ENCODE measurements around the gene PTCD1. TPM values are rescaled to one million over a fixed set of nuclear protein-coding genes. Genes with fewer than 3 reads are reported as not detected.

PTCD1 gene
- total RNA-seq, 1 donor from 2014 or later = 8.4 TPM

GRCh38 chr7:99407872-99408378 is 30.7 kb downstream of the PTCD1 start:
- POLR2A ChIA-PET = interaction anchor here (1.0 to 5.0 kb wide), 25 partner anchors 8 to 1094 kb away, joined by 3 to 189 read pairs (median 9); partner anchors contain the start of genes ARPC1A, ARPC1B, ATP5MF and CPSF4
- no peaks in the 10 kb centered on the region for H3K9me3 Mint-ChIP-seq
- intact Hi-C loops (cut with micrococcal nuclease) = loop anchor here (1.0 to 10.0 kb wide), 12 partner anchors 15 to 263 kb away; partner anchors contain the start of genes ARPC1A, ARPC1B, ATP5MF and CPSF4
- ATAC-seq (ENCODE audit: low read depth) (no peak), DNase-seq (peak; percentile 27)
- H3K27me3 Mint-ChIP-seq = no peaks in the 10 kb centered on the region
- H3K36me3 Mint-ChIP-seq (ENCODE audit: low read depth) = peaks cover 60% of the 10 kb centered on the region
- TF ChIP-seq, protein P1, sequence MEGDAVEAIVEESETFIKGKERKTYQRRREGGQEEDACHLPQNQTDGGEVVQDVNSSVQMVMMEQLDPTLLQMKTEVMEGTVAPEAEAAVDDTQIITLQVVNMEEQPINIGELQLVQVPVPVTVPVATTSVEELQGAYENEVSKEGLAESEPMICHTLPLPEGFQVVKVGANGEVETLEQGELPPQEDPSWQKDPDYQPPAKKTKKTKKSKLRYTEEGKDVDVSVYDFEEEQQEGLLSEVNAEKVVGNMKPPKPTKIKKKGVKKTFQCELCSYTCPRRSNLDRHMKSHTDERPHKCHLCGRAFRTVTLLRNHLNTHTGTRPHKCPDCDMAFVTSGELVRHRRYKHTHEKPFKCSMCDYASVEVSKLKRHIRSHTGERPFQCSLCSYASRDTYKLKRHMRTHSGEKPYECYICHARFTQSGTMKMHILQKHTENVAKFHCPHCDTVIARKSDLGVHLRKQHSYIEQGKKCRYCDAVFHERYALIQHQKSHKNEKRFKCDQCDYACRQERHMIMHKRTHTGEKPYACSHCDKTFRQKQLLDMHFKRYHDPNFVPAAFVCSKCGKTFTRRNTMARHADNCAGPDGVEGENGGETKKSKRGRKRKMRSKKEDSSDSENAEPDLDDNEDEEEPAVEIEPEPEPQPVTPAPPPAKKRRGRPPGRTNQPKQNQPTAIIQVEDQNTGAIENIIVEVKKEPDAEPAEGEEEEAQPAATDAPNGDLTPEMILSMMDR (IDR thresholded peaks at IDR 0.05) = no peak
- H3K4me1 Mint-ChIP-seq = peaks cover 57% of the 10 kb centered on the region
- CTCF ChIA-PET = interaction anchor here (0.8 to 2.0 kb wide), 5 partner anchors 9 to 43 kb away, joined by 3 to 7 read pairs (median 5); no protein-coding TSS in a partner anchor
- peak overlapping the region; percentile 100 for H3K4me3 Mint-ChIP-seq
- H3K27ac Mint-ChIP-seq = peak overlapping the region; percentile 99

- Mint-ChIP-seq H3K27me3 (no peaks in the 10 kb centered on the region), H3K9me3 (no peaks in the 10 kb centered on the region), H3K4me3 (peak overlapping the region; percentile 100), H3K4me1 (peaks cover 57% of the 10 kb centered on the region), H3K36me3 (ENCODE audit: low read depth) (peaks cover 53% of the 10 kb centered on the region), H3K27ac (peak overlapping the region; percentile 18)
- CTCF ChIA-PET = interaction anchor here (1.2 kb wide), 2 partner anchors 41 to 49 kb away, joined by 3 to 7 read pairs; no protein-coding TSS in a partner anchor
- intact Hi-C loops (cut with micrococcal nuclease) = loop anchor here (10.0 kb wide), 1 partner anchor 262 kb away; the partner anchor contains the start of gene SMURF1
- ATAC-seq (ENCODE audit: low read depth) = no peak
- TF ChIP-seq, protein P1 (IDR thresholded peaks at IDR 0.05) = no peak
- POLR2A ChIA-PET = interaction anchor here (0.6 to 5.0 kb wide), 7 partner anchors 8 to 1015 kb away, joined by 3 to 189 read pairs (median 10); partner anchors contain the start of gene ARPC1B
- no peak for DNase-seq
Observed at GRCh38 chr7:99406557-99406956, 32.0 kb downstream of the PTCD1 start.

DNA sequence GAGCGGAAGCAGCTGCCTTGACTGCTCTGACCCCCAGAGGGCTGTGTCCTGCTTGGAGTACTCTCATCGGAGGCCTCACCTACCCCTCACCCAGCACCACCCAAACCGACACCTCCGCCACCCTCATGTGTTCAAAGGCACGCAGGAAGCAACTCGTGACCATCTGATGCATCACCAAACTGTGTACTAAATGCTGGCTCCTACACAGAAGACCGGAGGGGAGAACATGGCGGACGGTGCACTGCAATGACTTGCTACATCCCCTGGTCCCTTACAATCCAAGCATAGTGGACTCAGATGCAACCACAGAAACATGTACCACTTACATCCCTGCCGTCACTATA is 33.6 kb downstream of the PTCD1 start:
- DNase-seq (no peak), ATAC-seq (ENCODE audit: low read depth) (no peak)
- H3K36me3 Mint-ChIP-seq (ENCODE audit: low read depth) = peaks cover 56% of the 10 kb centered on the region
- intact Hi-C loops (cut with micrococcal nuclease) = loop anchor here (10.0 kb wide), 1 partner anchor 260 kb away; the partner anchor contains the start of gene SMURF1
- H3K4me1 Mint-ChIP-seq = peaks cover 47% of the 10 kb centered on the region
- no peak overlapping the region for H3K27ac Mint-ChIP-seq
- H3K4me3 Mint-ChIP-seq = no peak overlapping the region
- H3K27me3 Mint-ChIP-seq = no peaks in the 10 kb centered on the region
- POLR2A ChIA-PET = interaction anchor here (0.7 to 1.7 kb wide), 3 partner anchors 12 to 33 kb away, joined by 3 to 6 read pairs (median 5); no protein-coding TSS in a partner anchor
- CTCF ChIA-PET = no interaction called here
- TF ChIP-seq, protein P1 (IDR thresholded peaks at IDR 0.05) = no peak
- no peaks in the 10 kb centered on the region for H3K9me3 Mint-ChIP-seq

GRCh38 chr7:99404235-99404976 is 34.2 kb downstream of the PTCD1 start:
- no peak for DNase-seq
- POLR2A ChIA-PET = interaction anchor here (0.7 to 1.7 kb wide), 3 partner anchors 11 to 33 kb away, joined by 3 to 6 read pairs (median 6); partner anchors contain the start of gene ARPC1B
- CTCF ChIA-PET = no interaction called here
- H3K4me1 Mint-ChIP-seq = peaks cover 43% of the 10 kb centered on the region
- intact Hi-C loops (cut with micrococcal nuclease) = loop anchor here (10.0 kb wide), 1 partner anchor 260 kb away; the partner anchor contains the start of gene SMURF1
- H3K27me3 Mint-ChIP-seq = no peaks in the 10 kb centered on the region
- no peak overlapping the region for H3K27ac Mint-ChIP-seq
- no peaks in the 10 kb centered on the region for H3K9me3 Mint-ChIP-seq
- no peak overlapping the region for H3K4me3 Mint-ChIP-seq
- H3K36me3 Mint-ChIP-seq (ENCODE audit: low read depth) = peaks cover 61% of the 10 kb centered on the region
- TF ChIP-seq, protein P1 (IDR thresholded peaks at IDR 0.05) = no peak
- no peak for ATAC-seq (ENCODE audit: low read depth)

DNA sequence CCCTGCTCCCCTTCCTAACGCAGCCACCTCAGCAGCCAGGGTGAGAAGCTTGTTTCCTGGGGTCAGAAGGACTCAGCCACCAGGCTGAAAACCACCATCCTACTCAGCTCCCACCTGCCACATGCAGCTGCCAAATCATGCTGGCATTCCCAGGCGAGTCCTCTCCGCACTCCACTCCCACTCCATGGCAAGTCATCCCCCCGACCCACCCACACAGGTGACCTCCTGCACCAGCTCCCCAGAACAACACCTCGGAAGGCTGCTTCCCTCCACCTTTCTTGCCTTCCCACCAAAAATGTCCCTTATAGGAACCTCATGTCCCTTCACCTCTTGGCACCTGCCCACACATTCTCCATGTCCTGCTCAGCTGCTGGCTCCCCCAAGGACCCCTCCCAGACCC is 34.8 kb downstream of the PTCD1 start:
- ChIA-PET POLR2A (interaction anchor here (0.5 to 1.7 kb wide), 4 partner anchors 11 to 68 kb away, joined by 3 to 6 read pairs (median 4); partner anchors contain the start of gene ARPC1B), CTCF (no interaction called here)
- ATAC-seq (ENCODE audit: low read depth) (no peak), DNase-seq (no peak)
- H3K9me3 Mint-ChIP-seq = no peaks in the 10 kb centered on the region
- TF ChIP-seq, protein P1 (IDR thresholded peaks at IDR 0.05) = no peak
- H3K36me3 Mint-ChIP-seq (ENCODE audit: low read depth) = peaks cover 61% of the 10 kb centered on the region
- H3K4me3 Mint-ChIP-seq = no peak overlapping the region
- no peaks in the 10 kb centered on the region for H3K27me3 Mint-ChIP-seq
- peaks cover 36% of the 10 kb centered on the region for H3K4me1 Mint-ChIP-seq
- peak overlapping the region; percentile 8 for H3K27ac Mint-ChIP-seq
- intact Hi-C loops (cut with micrococcal nuclease) = loop anchor here (10.0 kb wide), 1 partner anchor 259 kb away; the partner anchor contains the start of gene SMURF1
